H1 (cell line): ENCODE data around the gene ABHD18. TPM values are rescaled to one million over a fixed set of nuclear protein-coding genes. Genes with fewer than 3 reads are reported as not detected.

ENCODE experiments used
- CTCF ChIA-PET: fragments of 300-600 bp; sonication (Branson Sonifier 250); formaldehyde crosslinking; loops from one replicate; lab custom pipeline; 2021; ENCODE audit not compliant: partially characterized antibody; lab: Charles Lee
- POLR2A ChIA-PET: fragments of 300-600 bp; sonication (Branson Sonifier 250); formaldehyde crosslinking; loops from one replicate; lab custom pipeline; 2021; ENCODE audit warnings: inconsistent platforms; ENCODE audit not compliant: partially characterized antibody; lab: Charles Lee
- DNase-seq, 2 experiments: peaks; one replicate each; pipeline versions ENCODE4 v3.0.0 to v3.0.0-alpha.2; 2010 to 2022; ENCODE audit warnings: low spot score in 2 of 2, low read depth in 1 of 2, mixed read lengths in 1 of 2
- FAIRE-seq: peaks from 2 replicates; lab custom pipeline; 2011; peaks lifted over from hg19 to GRCh38; lab: Jason Lieb, UNC
- H2AFZ ChIP-seq: 2 replicates; pipeline ENCODE4 v1.8.1; 2012; ENCODE audit warnings: low read length, inconsistent platforms
- H2AK5ac ChIP-seq: 2 replicates; pipeline ENCODE4 v1.6.1; 2013; ENCODE audit warnings: low read depth, low read length
- H2BK120ac ChIP-seq: replicated peaks from 2 replicates; pipeline ENCODE3; 2013; ENCODE audit warnings: low read depth, low read length, inconsistent platforms
- H2BK12ac ChIP-seq: 2 replicates; pipeline ENCODE4 v1.6.1; 2013; ENCODE audit warnings: low read depth, low read length
- H2BK15ac ChIP-seq: 2 replicates; pipeline ENCODE4 v1.6.1; 2013; ENCODE audit warnings: low read length
- H2BK20ac ChIP-seq: 2 replicates; pipeline ENCODE4 v1.6.1; 2013; ENCODE audit warnings: low read length
- H2BK5ac ChIP-seq: 2 replicates; pipeline ENCODE4 v1.6.1; 2013; ENCODE audit warnings: low read depth, low read length
- H3K14ac ChIP-seq: 2 replicates; pipeline ENCODE4 v1.6.1; 2013; ENCODE audit warnings: inconsistent platforms; ENCODE audit not compliant: insufficient read length
- H3K18ac ChIP-seq: 2 replicates; pipeline ENCODE4 v1.6.1; 2013; ENCODE audit warnings: low read length; ENCODE audit errors: extremely low read depth
- H3K23ac ChIP-seq: 2 replicates; pipeline ENCODE4 v1.6.1; 2013; ENCODE audit warnings: inconsistent platforms; ENCODE audit not compliant: insufficient read length
- H3K23me2 ChIP-seq: 2 replicates; pipeline ENCODE4 v1.6.1; 2013; ENCODE audit warnings: low read depth, low read length
- H3K27ac ChIP-seq: 2 replicates; pipeline ENCODE4 v1.6.1; 2011; ENCODE audit warnings: low read depth, low read length, inconsistent platforms
- H3K27me3 ChIP-seq, 4 experiments: replicated peaks in 1 of 4; 1 replicate in 1 of 4; 2 replicates in 3 of 4; pipeline versions ENCODE4 v1.6.1 to v1.8.1; 2011 to 2013; ENCODE audit warnings: low read length in 3 of 4, mild to moderate bottlenecking in 3 of 4, inconsistent platforms in 2 of 4, mixed read lengths in 2 of 4, moderate library complexity in 1 of 4; ENCODE audit not compliant: control insufficient read depth in 3 of 4, insufficient read depth in 3 of 4; ENCODE audit errors: extremely low read depth in 1 of 4
- H3K36me3 ChIP-seq, 4 experiments: 2 replicates each; pipeline versions ENCODE4 v1.6.1 to v1.8.1; 2011 to 2013; ENCODE audit warnings: mild to moderate bottlenecking in 4 of 4, low read length in 3 of 4, moderate library complexity in 2 of 4, control low read depth in 1 of 4, inconsistent platforms in 1 of 4; ENCODE audit not compliant: insufficient read depth in 4 of 4, control insufficient read depth in 2 of 4
- H3K4ac ChIP-seq: replicated peaks from 2 replicates; pipeline ENCODE3; 2013; ENCODE audit warnings: low read length, low read depth, mixed read lengths, inconsistent platforms; ENCODE audit not compliant: insufficient read length
- H3K4me1 ChIP-seq, 4 experiments: replicated peaks in 1 of 4; 1 replicate in 1 of 4; 2 replicates in 3 of 4; pipeline versions ENCODE4 v1.6.1 to v1.8.1; 2011 to 2013; ENCODE audit warnings: low read length in 3 of 4, inconsistent platforms in 2 of 4, mixed read lengths in 1 of 4; ENCODE audit not compliant: insufficient read depth in 4 of 4, control insufficient read depth in 3 of 4
- H3K4me2 ChIP-seq, 2 experiments: 2 replicates each; pipeline versions ENCODE4 v1.6.1 to v1.8.1; 2011 to 2013; ENCODE audit warnings: low read depth in 2 of 2, low read length in 2 of 2, control low read depth in 1 of 2, inconsistent platforms in 1 of 2, mild to moderate bottlenecking in 1 of 2; ENCODE audit not compliant: insufficient read depth in 1 of 2
- H3K4me3 ChIP-seq, 4 experiments: fragments of 200-600, 300-600 bp in 1 of 4; sonication (generic), shearing (Covaris generic), sonication (Bioruptor Twin) in 1 of 4; 2 replicates each; pipeline versions ENCODE4 v1.5.1 to v1.8.1; 2011 to 2016; ENCODE audit warnings: low read length in 4 of 4, low read depth in 3 of 4, control low read depth in 2 of 4, inconsistent platforms in 2 of 4, mild to moderate bottlenecking in 2 of 4, mixed read lengths in 1 of 4, moderate library complexity in 1 of 4; ENCODE audit not compliant: insufficient read depth in 2 of 4; ENCODE audit errors: extremely low read depth in 1 of 4
- H3K56ac ChIP-seq: replicated peaks from 2 replicates; pipeline ENCODE3; 2013; ENCODE audit warnings: low read depth, mild to moderate bottlenecking, mixed read lengths, low read length, inconsistent platforms; ENCODE audit not compliant: insufficient read length
- H3K79me1 ChIP-seq: 2 replicates; pipeline ENCODE4 v1.6.1; 2013; ENCODE audit warnings: low read depth, low read length, control low read depth
- H3K79me2 ChIP-seq, 2 experiments: 2 replicates each; pipeline versions ENCODE4 v1.6.1 to v1.8.1; 2012 to 2013; ENCODE audit warnings: low read length in 2 of 2, mild to moderate bottlenecking in 2 of 2, inconsistent platforms in 1 of 2; ENCODE audit not compliant: insufficient read depth in 2 of 2, control insufficient read depth in 1 of 2
- H3K9ac ChIP-seq, 4 experiments: replicated peaks in 1 of 4; 1 replicate in 1 of 4; 2 replicates in 3 of 4; pipeline versions ENCODE4 v1.6.1 to v1.8.1; 2011 to 2013; ENCODE audit warnings: low read depth in 3 of 4, low read length in 3 of 4, control low read depth in 2 of 4, mild to moderate bottlenecking in 2 of 4, moderate library complexity in 2 of 4, inconsistent platforms in 1 of 4; ENCODE audit errors: extremely low read depth in 1 of 4
- H3K9me3 ChIP-seq, 2 experiments: 2 replicates each; pipeline versions ENCODE4 v1.6.1 to v1.8.1; 2012 to 2013; ENCODE audit warnings: mild to moderate bottlenecking in 2 of 2, moderate library complexity in 2 of 2, control low read depth in 1 of 2, inconsistent platforms in 1 of 2, low read depth in 1 of 2, low read length in 1 of 2, mixed read lengths in 1 of 2; ENCODE audit not compliant: insufficient read depth in 2 of 2
- H4K20me1 ChIP-seq, 2 experiments: replicated peaks in 1 of 2; 2 replicates each; pipeline versions ENCODE3 to v1.8.1; 2011 to 2013; ENCODE audit warnings: inconsistent platforms in 2 of 2, low read length in 2 of 2, mild to moderate bottlenecking in 1 of 2; ENCODE audit not compliant: insufficient read depth in 2 of 2, control insufficient read depth in 1 of 2
- H4K5ac ChIP-seq: 2 replicates; pipeline ENCODE4 v1.6.1; 2013; ENCODE audit warnings: low read length, low read depth, mixed read lengths, inconsistent platforms; ENCODE audit not compliant: insufficient read length
- H4K8ac ChIP-seq: 2 replicates; pipeline ENCODE4 v1.8.0; 2013; ENCODE audit warnings: mild to moderate bottlenecking, moderate library complexity, low read length, inconsistent platforms; ENCODE audit not compliant: insufficient read depth; ENCODE audit errors: extremely low read depth
- H4K91ac ChIP-seq: replicated peaks from 2 replicates; pipeline ENCODE3; 2013; ENCODE audit warnings: low read length, mixed read lengths, inconsistent platforms; ENCODE audit not compliant: insufficient read length
- BRCA1 ChIP-seq: IDR thresholded peaks from 2 replicates; pipeline ENCODE4 v1.6.1; 2012; ENCODE audit warnings: low read depth, low read length, improper control_type of control experiment
- CHD1 ChIP-seq: IDR thresholded peaks from 2 replicates; pipeline ENCODE4 v1.6.1; 2012; ENCODE audit warnings: low read depth, low read length, improper control_type of control experiment
- CHD2 ChIP-seq: IDR thresholded peaks from 2 replicates; pipeline ENCODE4 v1.6.1; 2012; ENCODE audit warnings: low read length, improper control_type of control experiment
- EP300 ChIP-seq, 2 experiments: IDR thresholded peaks; 1 replicate in 1 of 2; 2 replicates in 1 of 2; pipeline ENCODE4 v1.6.1; 2011 to 2012; ENCODE audit warnings: low read depth in 2 of 2, low read length in 2 of 2, mild to moderate bottlenecking in 2 of 2, borderline replicate concordance in 1 of 2, inconsistent platforms in 1 of 2, moderate library complexity in 1 of 2
- GABPA ChIP-seq: IDR thresholded peaks from 2 replicates; pipeline ENCODE4 v1.6.1; 2011; ENCODE audit warnings: mild to moderate bottlenecking, low read length, moderate library complexity, borderline replicate concordance; ENCODE audit not compliant: insufficient read depth
- HDAC6 ChIP-seq: IDR thresholded peaks from one replicate; pipeline ENCODE4 v1.7.1; 2012; ENCODE audit warnings: low read depth, mild to moderate bottlenecking, inconsistent platforms, low read length, moderate library complexity
- NANOG ChIP-seq: IDR thresholded peaks from 2 replicates; pipeline ENCODE4 v1.6.1; 2011; ENCODE audit warnings: low read length, low read depth, mild to moderate bottlenecking, inconsistent platforms; ENCODE audit not compliant: insufficient read depth, poor library complexity, severe bottlenecking
- RBBP5 ChIP-seq: IDR thresholded peaks from 2 replicates; pipeline ENCODE4 v1.7.1; 2012; ENCODE audit warnings: low read depth, mild to moderate bottlenecking, inconsistent platforms, low read length, moderate library complexity, borderline replicate concordance
- SP1 ChIP-seq: IDR thresholded peaks from 2 replicates; pipeline ENCODE4 v1.6.1; 2011; ENCODE audit warnings: low read depth, low read length
- SUZ12 ChIP-seq: fragments of 200-600 bp; sonication (generic); IDR thresholded peaks from 2 replicates; pipeline ENCODE4 v1.6.1; 2012; ENCODE audit warnings: mild to moderate bottlenecking, inconsistent platforms, low read length, moderate library complexity, mixed read lengths
- TAF1 ChIP-seq: IDR thresholded peaks from 2 replicates; pipeline ENCODE4 v1.6.1; 2011; ENCODE audit warnings: mild to moderate bottlenecking, low read depth, low read length
- WGBS, 2 experiments: shearing (Covaris generic) in 1 of 2; methylation state at CpG; one replicate each; pipeline versions ENCODE4 v1.1.6 to v1.1.7; 2013 to 2015; ENCODE audit warnings: low lambda C conversion rate in 2 of 2, mixed read lengths in 2 of 2, inconsistent platforms in 1 of 2, low coverage in 1 of 2, missing lambda C conversion rate in 1 of 2; ENCODE audit not compliant: insufficient replicate concordance in 2 of 2, insufficient coverage in 1 of 2, insufficient read length in 1 of 2; ENCODE audit errors: extremely low coverage in 1 of 2, missing lambda C conversion rate in 1 of 2; 5-methylcytosine and 5-hydroxymethylcytosine counted together
- polyA plus RNA-seq, 7 experiments: library from polyadenylated mRNA; depleted of rRNA in 3 of 7; stranded (reverse) in 5 of 7; unstranded in 2 of 7; fragments of >200 nt in 5 of 7; fragments of 200-250 nt in 2 of 7; gene quantifications; 1 replicate in 5 of 7; 2 replicates in 1 of 7; 4 replicates in 1 of 7; pipeline versions ENCODE4 v1.2.1 to v1.2.3, GENCODE V29; 2011 to 2013; ENCODE audit warnings: missing spikeins in 2 of 7, mixed read lengths in 2 of 7
- total RNA-seq: library from RNA; stranded (reverse); fragmentation: NEBNext Ultra II Directional; extraction: Animal tissue kit (Norgen Biotek cat#: 25700); gene quantifications from 2 replicates; pipeline ENCODE4 v1.2.1, GENCODE V29; 2021
- TF ChIP-seq, protein P1 (sequence below): IDR thresholded peaks from 2 replicates; pipeline ENCODE4 v1.6.1; 2012; ENCODE audit warnings: inconsistent platforms

Gene ABHD18
- total and polyA plus RNA-seq, 2 of the 8 experiments (the other 6 are each of a cell fraction or from before 2014, with no cell fraction given), result 2.7 to 17.0 TPM

DNA sequence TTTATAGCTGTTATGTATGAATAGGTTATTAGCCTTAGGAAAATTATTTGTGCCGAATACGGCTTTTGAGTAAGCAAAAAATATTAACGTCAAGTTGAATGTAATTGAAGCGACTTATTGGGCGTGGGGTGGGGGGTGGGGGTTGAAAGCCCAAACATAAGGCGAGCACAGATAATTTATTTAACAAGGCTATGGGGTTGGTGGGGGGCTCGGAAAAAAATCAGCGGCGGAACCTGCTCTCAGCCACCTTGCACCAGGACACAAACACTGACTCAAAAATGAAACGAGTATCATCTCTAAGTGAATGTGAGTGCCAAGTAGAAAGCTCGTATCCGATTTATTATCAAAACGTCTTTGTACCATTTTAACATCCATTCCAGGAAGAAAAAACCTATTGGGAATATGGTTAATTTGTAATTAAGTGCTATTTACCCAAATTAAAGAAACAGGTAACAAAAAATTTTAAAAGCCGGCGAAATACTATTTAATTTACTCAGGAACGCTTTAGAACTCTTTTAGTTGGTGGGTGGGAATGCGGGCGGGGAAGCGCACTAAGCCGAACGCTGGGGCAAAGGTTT lies 95.0 kb downstream of the ABHD18 start:
- Histone ChIP-seq H4K20me1 (peaks cover 0 to 4% of the 10 kb centered on the region in 2 experiments), H3K14ac (no peak overlapping the region), H3K9ac (peak overlapping the region in 3 of 4 experiments; percentile 34 to 94 (median 91); a peak in 5 of 7 replicates), H3K4me3 (peak overlapping the region; percentile 59 to 81 (median 76)), H4K8ac (0 out of 2 replicates have a peak overlapping the region, but pooled peaks have one; percentile 97), H3K79me2 (peaks cover 11 to 30% of the 10 kb centered on the region in 2 experiments; a peak in 3 of 4 replicates), H3K56ac (no peak overlapping the region), H2AK5ac (no peak overlapping the region), H3K36me3 (no peaks in the 10 kb centered on the region), H3K9me3 (no peaks in the 10 kb centered on the region), H4K5ac (peak overlapping the region; percentile 80), H3K4ac (no peak overlapping the region), H3K27me3 (no peaks in the 10 kb centered on the region), H3K27ac (peak overlapping the region; percentile 96), H2BK20ac (no peak overlapping the region; the same call in 1 of the 2 replicates), H3K23ac (no peak overlapping the region), H2BK120ac (no peak overlapping the region), H2BK15ac (no peak overlapping the region), H2AFZ (peak overlapping the region; percentile 7; the same call in 1 of the 2 replicates), H2BK12ac (no peak overlapping the region; the same call in 1 of the 2 replicates), H3K23me2 (no peaks in the 10 kb centered on the region; the same call in 1 of the 2 replicates), H3K4me1 (peaks cover 0 to 8% (median under 1%) of the 10 kb centered on the region in 4 experiments; a peak in 4 of 7 replicates), H3K18ac (peak overlapping the region; percentile 78; the same call in 1 of the 2 replicates), H3K4me2 (peak overlapping the region; percentile 74 to 91), H4K91ac (peak overlapping the region; percentile 44), H2BK5ac (peak overlapping the region; percentile 87), H3K79me1 (no peaks in the 10 kb centered on the region)
- WGBS, 2 experiments, result 34% methylated on average over 21 of the region's 21 CpGs; no CpG with 5 or more reads in 1 of the 2 experiments
- CTCF ChIA-PET, result interaction anchor here (0.6 to 1.9 kb wide), 5 partner anchors 9 to 179 kb away, joined by 3 to 6 read pairs (median 3); partner anchors contain the start of gene PLK4
- DNase-seq (peak in 1 of 2 experiments; percentile 30), FAIRE-seq (no peak)
- TF ChIP-seq CHD2 (no peak), HDAC6 (no peak), BRCA1 (no peak), CHD1 (no peak), EP300 (IDR thresholded peaks at IDR 0.05; ENCODE audit: borderline replicate concordance in 1 of 2, low read depth in 2 of 2, low read length in 2 of 2) (no peak), SUZ12 (no peak), GABPA (no peak), SP1 (no peak), RBBP5 (no peak), NANOG (no peak), TAF1 (no peak)
- TF ChIP-seq, protein P1, sequence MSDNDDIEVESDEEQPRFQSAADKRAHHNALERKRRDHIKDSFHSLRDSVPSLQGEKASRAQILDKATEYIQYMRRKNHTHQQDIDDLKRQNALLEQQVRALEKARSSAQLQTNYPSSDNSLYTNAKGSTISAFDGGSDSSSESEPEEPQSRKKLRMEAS, result no peak
- POLR2A ChIA-PET, result interaction anchor here (0.9 to 4.5 kb wide), 10 partner anchors 9 to 179 kb away, joined by 3 to 40 read pairs (median 5); partner anchors contain the start of genes ABHD18, MFSD8 and PLK4
